Raji (cell line): Measurements from ENCODE around the gene MCM3.

ENCODE experiments used
- POLR2A ChIP-seq: IDR thresholded peaks from 2 replicates; pipeline ENCODE4 v1.6.1; 2011; ENCODE audit warnings: low read depth, low read length, control low read depth; ENCODE audit not compliant: insufficient read depth

MCM3 gene

DNA sequence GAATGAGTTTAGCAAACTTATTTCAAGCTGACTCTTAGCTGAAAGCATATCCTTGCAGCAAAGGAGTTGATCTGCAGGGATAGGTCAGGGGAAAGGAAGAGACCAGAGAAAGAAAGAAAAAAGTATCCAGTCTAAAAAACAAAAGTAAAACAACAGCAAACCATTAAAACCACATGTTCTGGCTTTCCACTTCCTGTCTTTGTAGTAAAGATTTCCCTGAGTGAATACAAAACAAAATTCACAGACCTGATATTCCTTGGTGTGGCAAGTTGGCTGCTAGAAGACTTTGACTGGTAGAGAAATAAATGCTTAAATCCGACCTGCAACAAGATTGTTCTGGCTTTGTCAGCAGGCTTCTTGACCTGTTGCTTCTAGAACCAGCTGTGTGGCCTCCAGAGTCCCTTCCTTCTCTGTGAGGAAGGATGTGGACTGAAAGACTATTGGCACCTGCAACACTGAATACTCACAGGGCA is 23.4 kb upstream of the MCM3 start:
- no peak for TF ChIP-seq POLR2A

DNA sequence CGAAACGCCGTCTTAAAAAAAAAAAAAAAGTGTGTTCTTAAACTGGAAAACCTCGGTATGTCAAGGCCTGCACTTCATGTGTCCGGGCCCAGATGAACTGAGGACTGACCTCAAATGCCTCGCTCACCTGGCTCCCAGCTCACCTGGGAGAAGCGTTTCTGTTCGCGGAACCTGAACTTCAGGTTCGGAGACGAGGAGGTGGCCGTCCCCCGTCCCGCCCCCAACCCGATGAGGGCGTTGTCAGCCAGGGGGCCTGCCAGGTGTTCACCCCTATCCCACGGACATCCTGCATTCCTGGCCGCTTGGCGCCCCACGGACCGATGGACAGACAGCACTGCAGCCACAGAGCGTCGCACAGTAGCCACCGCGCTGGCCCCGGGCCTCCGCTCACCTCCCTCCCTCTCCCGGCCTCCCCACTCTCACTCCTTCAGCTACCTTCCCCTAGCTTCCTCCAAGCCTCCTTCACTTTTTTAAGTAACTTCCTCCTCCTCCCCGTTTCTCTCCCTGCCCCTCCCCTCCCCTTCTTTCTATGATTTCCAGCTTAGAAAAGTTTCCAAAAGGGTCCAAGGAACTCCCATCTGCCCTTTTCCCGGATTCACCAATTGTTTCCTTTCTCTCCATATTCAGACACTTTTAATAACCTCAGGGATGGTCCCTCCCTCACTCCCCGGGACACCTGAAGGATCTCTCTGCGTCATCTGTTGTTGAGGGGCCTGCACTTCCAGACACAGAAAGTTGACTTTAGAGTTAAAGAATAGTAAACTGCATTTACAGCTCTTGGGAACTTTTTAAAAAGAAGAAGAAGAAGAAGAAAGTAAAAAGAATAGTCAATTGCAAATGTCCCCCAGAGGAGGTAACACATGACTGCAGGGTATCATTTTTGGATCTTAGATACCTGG is 22.7 kb upstream of the MCM3 start:
- no peak for TF ChIP-seq POLR2A

DNA sequence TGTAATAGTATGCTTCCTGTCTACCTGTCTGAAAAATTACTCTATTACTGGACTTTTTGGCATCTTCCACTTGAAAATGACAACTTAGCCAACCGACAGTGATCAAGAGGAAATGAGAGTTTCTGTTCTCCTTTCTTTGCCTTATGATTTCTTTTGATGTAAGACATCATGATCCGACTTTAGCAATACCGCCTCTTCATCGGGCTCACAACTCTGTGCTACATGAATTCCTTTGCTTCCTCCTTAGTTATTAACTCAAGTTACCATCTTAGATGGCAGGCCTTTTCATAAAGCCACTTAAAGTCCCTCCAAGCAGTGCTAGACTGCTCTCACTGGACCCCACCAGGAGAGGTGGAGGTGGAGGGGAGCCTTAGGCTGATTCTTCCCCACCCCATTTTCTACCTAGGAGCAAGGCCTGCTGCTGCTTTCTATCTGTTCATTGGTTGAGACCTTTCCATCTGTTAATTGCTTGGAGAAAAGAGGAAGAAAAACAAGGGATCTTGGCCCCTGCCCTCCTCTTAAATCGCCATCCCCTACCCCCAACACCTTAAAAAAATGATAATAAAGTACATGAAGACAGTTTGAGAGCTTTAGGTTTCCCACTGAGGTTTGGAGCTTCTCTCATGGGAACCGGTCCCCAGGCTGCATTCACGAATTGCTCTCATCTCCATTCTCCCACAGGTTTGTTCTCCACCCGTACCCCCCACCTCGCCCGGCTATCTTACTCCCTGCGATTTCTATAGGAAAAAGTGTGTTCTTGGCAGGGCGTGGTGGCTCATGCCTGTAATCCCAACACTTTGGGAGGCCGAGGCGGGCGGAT is 21.6 kb upstream of the MCM3 start:
- no peak for TF ChIP-seq POLR2A

DNA sequence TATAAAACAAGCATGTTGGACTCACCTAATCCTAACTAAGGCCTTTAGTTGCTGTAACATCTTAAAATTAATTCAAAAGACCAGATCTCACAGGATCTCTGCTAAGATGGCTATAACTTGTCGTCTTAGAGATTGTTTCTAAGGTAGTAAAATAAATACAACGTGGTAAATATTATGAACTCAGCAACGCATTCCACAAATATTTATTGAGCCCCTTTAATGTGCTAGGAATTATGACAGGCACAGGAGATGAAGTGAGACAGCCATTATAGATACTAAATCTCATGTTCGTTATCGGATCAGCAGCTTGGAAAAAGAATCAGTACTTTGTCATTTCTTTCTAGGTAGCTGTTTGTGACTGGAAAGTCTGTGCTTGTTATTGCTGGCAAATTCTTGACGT is 20.9 kb upstream of the MCM3 start:
- TF ChIP-seq POLR2A, result no peak

DNA sequence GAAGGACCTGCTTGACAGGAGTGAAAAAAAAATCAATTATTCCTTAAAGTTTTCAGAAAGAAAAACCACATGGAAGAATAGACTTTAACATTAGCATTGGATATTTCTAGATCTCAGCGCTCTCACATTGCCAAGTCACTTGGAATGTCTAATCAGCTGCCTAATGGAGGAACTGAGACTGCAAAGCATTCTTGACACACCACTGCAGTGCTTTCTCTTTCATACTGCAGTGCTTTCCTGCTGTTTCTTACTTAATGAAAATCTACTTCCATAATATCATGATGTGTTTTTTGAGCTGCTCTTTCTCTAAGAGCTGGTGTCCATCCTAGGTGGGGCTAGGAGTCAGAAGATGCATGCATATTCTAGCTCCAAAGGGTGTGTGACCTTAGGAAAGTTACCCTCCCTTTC is 20.4 kb upstream of the MCM3 start:
- TF ChIP-seq POLR2A, result no peak

DNA sequence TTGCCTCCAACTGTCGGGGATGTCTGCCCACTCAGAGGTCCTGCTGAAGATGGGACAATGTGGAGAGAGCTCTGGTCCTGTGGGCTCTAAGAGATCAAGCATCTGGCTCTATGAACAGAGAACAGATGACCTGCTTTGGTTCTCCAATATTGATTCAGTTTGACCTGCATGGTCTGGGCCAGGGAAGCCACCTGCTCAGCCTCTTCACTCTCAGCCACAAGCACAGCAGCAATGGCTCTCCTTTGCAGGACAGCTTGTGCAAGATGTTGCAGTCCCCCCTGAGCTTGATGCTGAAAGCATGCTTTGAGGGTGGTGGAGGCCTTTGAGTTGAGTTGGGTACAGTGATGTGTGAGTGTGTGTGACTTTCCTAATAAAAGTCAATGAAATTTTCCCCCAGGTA is 18.6 kb upstream of the MCM3 start:
- TF ChIP-seq POLR2A, result no peak

DNA sequence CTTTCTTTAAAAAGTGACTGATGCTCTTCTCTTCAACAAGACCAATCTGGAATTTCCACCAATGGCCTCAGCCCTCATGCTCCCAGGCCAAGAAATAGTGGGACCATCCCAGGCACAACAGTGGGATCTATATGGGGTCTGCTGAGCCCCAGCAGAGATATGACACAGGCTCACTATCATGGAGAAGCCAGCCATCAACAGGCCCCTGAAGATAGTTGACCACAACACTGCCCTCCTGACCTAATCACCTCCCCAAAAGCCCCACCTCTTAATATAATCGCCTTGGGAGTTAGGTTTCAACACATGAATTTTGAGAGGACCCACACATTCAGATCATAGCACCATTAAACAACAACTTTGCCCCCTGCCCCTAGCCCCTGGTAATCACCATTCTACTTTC is 16.8 kb upstream of the MCM3 start:
- no peak for TF ChIP-seq POLR2A

DNA sequence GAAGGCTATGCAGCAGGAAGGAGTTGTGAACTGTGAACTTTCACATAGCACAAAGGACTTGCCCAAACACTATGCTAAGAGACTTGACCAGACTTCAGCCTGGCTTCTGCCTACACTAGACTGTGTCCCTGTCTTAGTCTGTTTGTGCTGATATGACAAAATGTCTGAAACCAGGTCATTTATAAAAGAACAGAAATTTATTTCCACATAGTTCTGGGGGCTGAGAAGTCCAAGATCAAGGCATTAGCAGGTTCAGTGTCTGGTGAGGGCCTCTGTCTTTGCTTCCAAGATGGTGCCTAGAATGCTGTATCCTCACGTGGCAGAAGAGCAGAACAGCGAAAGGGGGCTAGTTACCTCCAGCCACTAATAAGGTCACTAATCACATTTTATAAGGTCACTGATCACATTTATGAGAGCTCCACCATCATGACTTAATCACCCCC is 16.0 kb upstream of the MCM3 start:
- no peak for TF ChIP-seq POLR2A

DNA sequence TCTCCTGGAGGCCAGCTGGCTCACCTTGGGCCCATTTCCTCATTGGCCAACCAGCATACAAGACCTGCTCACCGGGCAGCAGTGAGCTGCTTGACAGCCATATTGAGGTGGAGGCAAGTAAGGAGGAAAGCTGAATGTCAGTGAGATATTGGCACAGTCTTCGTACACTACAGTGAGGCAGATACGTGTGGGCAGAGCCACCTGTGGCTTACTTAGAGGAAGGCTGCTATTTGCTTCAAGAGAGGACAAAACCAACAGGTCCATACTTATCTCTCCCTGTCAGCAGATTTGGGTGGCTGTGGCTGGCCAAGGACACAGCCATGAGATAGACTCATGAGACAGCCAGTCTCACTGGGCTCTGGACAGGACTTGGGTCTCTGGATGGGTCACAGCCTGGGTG is 15.1 kb upstream of the MCM3 start:
- no peak for TF ChIP-seq POLR2A

DNA sequence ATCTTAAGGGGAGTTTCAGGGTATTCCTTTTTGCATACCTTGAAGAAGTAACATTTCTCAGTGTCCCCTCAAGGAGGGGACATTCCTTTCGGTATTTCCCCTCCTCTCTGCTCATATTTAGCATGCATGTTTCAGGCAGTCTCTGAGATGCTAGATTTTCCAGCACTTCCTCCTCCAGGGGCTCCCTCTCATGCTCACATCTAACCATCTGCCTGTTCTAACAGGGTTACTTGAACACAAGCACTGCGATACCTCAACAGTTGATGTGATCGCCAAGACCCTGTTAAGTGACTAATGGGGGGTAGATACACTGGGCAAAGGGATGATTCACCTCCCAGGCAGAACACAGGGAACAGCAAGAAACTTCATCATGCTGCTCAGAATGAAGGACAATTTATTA is 12.9 kb upstream of the MCM3 start:
- TF ChIP-seq POLR2A, result no peak

DNA sequence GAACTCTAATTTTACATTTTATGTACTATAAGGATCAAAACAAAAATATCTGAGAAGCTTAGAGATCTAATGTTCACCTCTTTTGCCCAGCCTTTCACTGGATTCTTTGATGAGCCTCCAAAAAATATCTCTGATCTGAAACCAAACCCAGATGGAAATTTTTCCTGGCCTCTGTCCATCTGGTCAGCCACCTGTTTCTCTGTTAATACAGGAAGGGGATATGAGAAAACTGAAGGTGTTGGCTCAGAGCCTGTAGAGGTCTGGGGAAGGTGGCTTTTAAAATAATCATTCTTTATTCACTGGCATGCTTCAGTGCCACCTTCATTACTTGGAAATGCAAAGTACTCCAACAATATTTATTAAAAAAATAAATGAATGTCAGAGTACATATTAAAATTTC is 8.5 kb upstream of the MCM3 start:
- TF ChIP-seq POLR2A, result no peak

DNA sequence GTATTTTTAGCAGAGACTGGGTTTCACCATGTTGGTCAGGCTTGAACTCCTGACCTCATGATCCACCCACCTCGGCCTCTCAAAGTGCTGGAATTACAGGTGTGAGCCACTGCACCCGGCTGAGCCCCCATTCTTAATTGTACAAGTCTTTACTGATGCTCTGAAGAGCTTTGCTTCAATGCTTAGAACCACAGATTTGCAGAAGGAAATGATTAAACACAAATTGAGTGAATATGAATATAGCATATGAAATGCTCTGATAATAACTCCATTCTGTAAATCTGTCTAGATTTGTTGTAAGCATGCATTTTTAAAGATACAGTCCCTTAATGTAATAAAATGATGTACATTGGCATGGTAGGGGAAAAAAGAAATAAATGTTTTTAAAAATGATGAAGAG is 4.3 kb upstream of the MCM3 start:
- no peak for TF ChIP-seq POLR2A

DNA sequence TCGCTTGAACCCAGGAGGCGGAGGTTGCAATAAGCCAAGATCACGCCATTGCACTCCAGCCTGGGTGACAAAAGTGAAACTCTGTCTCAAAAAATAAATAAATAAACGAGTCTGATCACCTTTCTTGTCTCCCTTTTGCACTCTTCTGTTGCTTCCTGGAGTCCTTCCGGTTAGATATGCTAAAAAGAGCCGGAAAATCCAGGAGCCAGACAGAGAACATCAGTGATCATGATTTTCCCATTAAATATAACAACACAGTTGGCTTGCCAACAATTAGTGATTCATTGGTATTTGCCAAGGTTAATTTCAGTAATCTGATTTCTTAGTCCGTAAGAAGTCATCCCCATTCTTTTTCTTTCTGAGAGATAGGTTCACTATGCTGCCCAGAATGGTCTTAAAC is 3.7 kb upstream of the MCM3 start:
- no peak for TF ChIP-seq POLR2A

DNA sequence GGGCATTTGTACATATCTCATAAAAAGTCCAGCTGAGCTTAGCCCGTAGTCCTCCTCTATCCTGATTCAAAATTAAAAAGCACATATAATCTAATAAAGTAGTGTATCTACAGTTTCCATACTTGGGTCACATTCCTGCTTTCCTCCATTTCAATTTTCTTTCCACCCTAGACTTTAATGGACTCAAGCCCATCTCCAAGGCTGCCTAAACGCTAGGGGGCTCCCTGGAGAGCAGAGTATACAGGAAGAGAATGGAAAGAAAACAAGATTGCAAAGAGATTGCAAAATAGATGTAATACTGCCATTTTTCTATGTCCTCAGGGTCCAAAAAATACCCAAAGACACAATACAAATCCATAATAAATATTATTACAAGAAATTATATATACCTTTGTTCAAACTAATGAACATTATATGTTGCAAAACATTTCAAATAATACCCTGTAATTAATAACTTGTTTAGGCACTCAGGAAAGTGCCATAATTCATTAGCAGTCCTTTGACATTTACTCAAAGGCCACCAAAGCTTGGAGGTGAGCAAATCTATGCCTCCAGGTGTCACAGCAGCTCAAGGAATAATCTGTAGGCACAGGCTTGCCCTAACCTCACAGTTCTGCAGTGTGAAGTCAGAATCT is 2.4 kb upstream of the MCM3 start:
- no peak for TF ChIP-seq POLR2A
